Measurements from ENCODE around the gene ARF1. TPM values are rescaled to one million over a fixed set of nuclear protein-coding genes. Genes with fewer than 3 reads are reported as not detected.

ARF1 gene
- total RNA-seq, 1 donor from 2014 or later: 368 TPM

GRCh38 chr1:228092342-228093049 is 10.0 kb downstream of the ARF1 start:
- ATAC-seq: no peak
- Histone ChIP-seq H3K27ac (no peak overlapping the region), H3K4me1 (peaks cover 79% of the 10 kb centered on the region), H3K4me3 (no peak overlapping the region), H3K9me3 (peaks cover 7% of the 10 kb centered on the region), H3K27me3 (ENCODE audit: low read depth) (no peaks in the 10 kb centered on the region), H3K36me3 (peaks cover 30% of the 10 kb centered on the region)
- intact Hi-C loops (cut with DNase I): no loop called here
- TF ChIP-seq CTCF (IDR thresholded peaks at IDR 0.05): no peak
- no peak for DNase-seq

- Histone ChIP-seq H3K27me3 (ENCODE audit: low read depth) (no peaks in the 10 kb centered on the region), H3K27ac (no peak overlapping the region), H3K36me3 (peaks cover 36% of the 10 kb centered on the region), H3K9me3 (peaks cover 7% of the 10 kb centered on the region), H3K4me1 (peaks cover 71% of the 10 kb centered on the region), H3K4me3 (no peak overlapping the region)
- no peak for TF ChIP-seq CTCF (IDR thresholded peaks at IDR 0.05)
- intact Hi-C loops (cut with DNase I): no loop called here
- no peak for ATAC-seq
- DNase-seq: no peak
Observed at GRCh38 chr1:228093050-228093906, 10.8 kb downstream of the ARF1 start.

GRCh38 chr1:228094432-228095016 is 12.0 kb downstream of the ARF1 start:
- DNase-seq: no peak
- TF ChIP-seq CTCF (IDR thresholded peaks at IDR 0.05): no peak
- H3K27ac ChIP-seq: no peak overlapping the region
- no peak for ATAC-seq
- H3K4me3 ChIP-seq: no peak overlapping the region
- intact Hi-C loops (cut with DNase I): no loop called here
- peaks cover 58% of the 10 kb centered on the region for H3K4me1 ChIP-seq
- no peaks in the 10 kb centered on the region for H3K27me3 ChIP-seq (ENCODE audit: low read depth)
- H3K36me3 ChIP-seq: peaks cover 41% of the 10 kb centered on the region
- peaks cover 7% of the 10 kb centered on the region for H3K9me3 ChIP-seq

GRCh38 chr1:228095161-228095560 is 12.7 kb downstream of the ARF1 start:
- Histone ChIP-seq H3K36me3 (peaks cover 47% of the 10 kb centered on the region), H3K4me1 (peaks cover 52% of the 10 kb centered on the region), H3K27me3 (ENCODE audit: low read depth) (no peaks in the 10 kb centered on the region), H3K9me3 (peaks cover 7% of the 10 kb centered on the region), H3K4me3 (no peak overlapping the region), H3K27ac (no peak overlapping the region)
- intact Hi-C loops (cut with DNase I): no loop called here
- ATAC-seq: no peak
- no peak for TF ChIP-seq CTCF (IDR thresholded peaks at IDR 0.05)
- DNase-seq: no peak

GRCh38 chr1:228095938-228096337 is 13.4 kb downstream of the ARF1 start:
- no peak for ATAC-seq
- intact Hi-C loops (cut with DNase I): no loop called here
- no peak for TF ChIP-seq CTCF (IDR thresholded peaks at IDR 0.05)

More at GRCh38 chr1:228095938-228096337, 13.4 kb downstream of the ARF1 start:
- Histone ChIP-seq H3K9me3 (peaks cover 7% of the 10 kb centered on the region), H3K27me3 (ENCODE audit: low read depth) (no peaks in the 10 kb centered on the region), H3K4me1 (peaks cover 44% of the 10 kb centered on the region), H3K36me3 (peaks cover 53% of the 10 kb centered on the region), H3K27ac (no peak overlapping the region), H3K4me3 (no peak overlapping the region)
- DNase-seq: no peak
